ENCODE measurements around the gene C16orf74.

DNA sequence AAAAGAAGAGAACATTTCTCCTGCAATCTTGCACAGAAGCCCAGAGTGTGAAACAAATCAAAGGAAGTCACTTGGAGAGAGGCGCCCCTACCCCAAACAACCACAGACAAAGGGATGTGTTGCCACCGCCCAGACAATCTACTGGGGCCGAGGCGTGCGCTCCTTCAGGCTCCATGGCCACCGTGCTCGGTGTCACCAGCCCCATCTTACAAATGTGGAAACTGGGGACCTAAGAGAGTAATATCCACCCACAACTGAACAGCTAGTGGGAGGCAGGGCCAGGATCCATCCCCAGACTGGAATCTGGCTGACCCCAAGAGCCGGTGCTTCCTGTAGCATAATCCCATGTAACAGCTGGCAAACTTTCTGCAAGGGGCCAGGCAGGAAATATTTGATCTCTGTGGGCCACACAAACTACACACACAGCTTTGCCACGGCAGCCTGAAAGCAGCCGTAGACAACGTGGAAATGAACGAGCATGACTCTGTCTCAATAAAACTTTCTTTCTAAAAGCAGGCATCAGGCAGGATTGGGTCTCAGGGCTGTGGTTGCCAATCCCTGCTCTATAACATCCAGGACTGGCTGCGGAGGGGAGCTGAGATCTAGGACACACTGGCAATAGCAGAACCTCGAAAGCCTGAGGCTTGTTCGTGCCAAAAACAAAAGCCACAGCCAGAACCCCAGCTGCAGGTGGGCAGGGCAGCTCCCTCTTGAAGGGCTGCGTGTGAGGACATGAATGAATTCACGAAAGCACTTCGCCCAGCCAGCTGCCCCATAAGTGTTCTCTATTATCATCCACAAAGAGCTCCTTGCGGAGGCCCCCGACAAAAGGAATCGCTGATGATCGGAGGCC, 35.5 kb downstream of the C16orf74 start:
- TF ChIP-seq, protein P1, sequence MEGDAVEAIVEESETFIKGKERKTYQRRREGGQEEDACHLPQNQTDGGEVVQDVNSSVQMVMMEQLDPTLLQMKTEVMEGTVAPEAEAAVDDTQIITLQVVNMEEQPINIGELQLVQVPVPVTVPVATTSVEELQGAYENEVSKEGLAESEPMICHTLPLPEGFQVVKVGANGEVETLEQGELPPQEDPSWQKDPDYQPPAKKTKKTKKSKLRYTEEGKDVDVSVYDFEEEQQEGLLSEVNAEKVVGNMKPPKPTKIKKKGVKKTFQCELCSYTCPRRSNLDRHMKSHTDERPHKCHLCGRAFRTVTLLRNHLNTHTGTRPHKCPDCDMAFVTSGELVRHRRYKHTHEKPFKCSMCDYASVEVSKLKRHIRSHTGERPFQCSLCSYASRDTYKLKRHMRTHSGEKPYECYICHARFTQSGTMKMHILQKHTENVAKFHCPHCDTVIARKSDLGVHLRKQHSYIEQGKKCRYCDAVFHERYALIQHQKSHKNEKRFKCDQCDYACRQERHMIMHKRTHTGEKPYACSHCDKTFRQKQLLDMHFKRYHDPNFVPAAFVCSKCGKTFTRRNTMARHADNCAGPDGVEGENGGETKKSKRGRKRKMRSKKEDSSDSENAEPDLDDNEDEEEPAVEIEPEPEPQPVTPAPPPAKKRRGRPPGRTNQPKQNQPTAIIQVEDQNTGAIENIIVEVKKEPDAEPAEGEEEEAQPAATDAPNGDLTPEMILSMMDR (IDR thresholded peaks at IDR 0.05), result no peak
- no peak for TF ChIP-seq POLR2A (IDR thresholded peaks at IDR 0.05)
